Activated CD4-positive, alpha-beta T cell treated with anti-CD3 and anti-CD28 coated beads, Interleukin-2, amount 10 ng/mL, durations not matched to agents 24 days and 14 days (primary cell): ENCODE results near the gene LONRF3. TPM values are rescaled to one million over a fixed set of nuclear protein-coding genes. Genes with fewer than 3 reads are reported as not detected.

Source experiments
- total RNA-seq: library from RNA; stranded (reverse); gene quantifications from 2 replicates; pipeline ENCODE4 v1.2.3, GENCODE V29; 2022

LONRF3 gene
- total RNA-seq, 1 donor from 2014 or later = 0.75 TPM

Other genes starting within 250 kb of the LONRF3 start
- 0.33 and 0.36 TPM in 2 replicates for gene IL13RA1, start 247.0 kb upstream of the LONRF3 start, total RNA-seq
- not detected in 2 replicates for gene ZCCHC12, start 150.8 kb upstream of the LONRF3 start, total RNA-seq
- not detected in 2 replicates for gene CT47C1, start 98.4 kb downstream of the LONRF3 start, total RNA-seq
- not detected in 2 replicates for gene KIAA1210, start 153.2 kb downstream of the LONRF3 start, total RNA-seq